Measurements from ENCODE around the gene SLC30A2.

Gene SLC30A2

DNA sequence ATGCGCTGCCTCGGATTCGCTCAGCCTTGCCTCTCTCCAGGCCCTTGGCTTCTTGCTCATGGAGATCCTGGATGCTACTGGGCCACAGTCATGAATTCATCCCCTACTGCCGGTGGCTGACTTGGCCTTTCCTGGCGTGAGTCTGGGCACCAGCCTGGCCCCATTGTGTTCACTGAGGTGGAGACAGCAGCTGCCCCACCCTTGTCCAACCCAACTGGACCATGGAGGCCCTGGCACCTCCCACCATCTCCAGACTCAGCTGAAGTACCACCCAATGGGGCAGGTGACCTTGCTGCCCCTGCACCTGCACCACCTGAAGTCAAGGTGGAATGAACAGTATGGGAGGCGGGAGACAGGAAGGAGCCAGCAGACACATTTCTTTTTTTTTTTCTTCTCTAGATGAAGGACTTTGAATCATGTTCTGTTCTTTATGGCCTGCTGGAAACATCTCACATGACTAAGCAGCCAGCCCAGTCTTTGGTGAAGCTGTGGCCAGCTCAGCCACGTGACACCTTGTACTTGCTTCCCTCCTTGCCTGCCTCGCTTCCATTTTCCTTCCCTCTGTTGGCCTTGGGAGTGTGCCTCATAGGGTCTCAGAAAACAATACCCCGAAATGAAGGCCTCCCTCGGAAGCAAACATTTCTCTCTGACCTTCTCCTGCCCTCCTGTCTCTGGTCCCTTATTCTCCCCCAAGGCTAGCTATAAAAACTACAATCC lies 3.8 kb upstream of the SLC30A2 start:
- no peak overlapping the region for H3K4me3 ChIP-seq (ENCODE audit: low read length)
- H3K4me1 ChIP-seq (ENCODE audit: insufficient read depth, low read length) = no peaks in the 10 kb centered on the region
- no peak overlapping the region for H3K27ac ChIP-seq (ENCODE audit: low read length)
- peaks cover 74% of the 10 kb centered on the region for H3K27me3 ChIP-seq (ENCODE audit: insufficient read depth, low read length)
- H3K9ac ChIP-seq (ENCODE audit: low read depth, low read length) = no peak overlapping the region
- no peaks in the 10 kb centered on the region for H3K9me3 ChIP-seq (ENCODE audit: insufficient read depth, low read depth, low read length)
- no peaks in the 10 kb centered on the region for H3K36me3 ChIP-seq (ENCODE audit: insufficient read depth, low read depth, low read length)

DNA sequence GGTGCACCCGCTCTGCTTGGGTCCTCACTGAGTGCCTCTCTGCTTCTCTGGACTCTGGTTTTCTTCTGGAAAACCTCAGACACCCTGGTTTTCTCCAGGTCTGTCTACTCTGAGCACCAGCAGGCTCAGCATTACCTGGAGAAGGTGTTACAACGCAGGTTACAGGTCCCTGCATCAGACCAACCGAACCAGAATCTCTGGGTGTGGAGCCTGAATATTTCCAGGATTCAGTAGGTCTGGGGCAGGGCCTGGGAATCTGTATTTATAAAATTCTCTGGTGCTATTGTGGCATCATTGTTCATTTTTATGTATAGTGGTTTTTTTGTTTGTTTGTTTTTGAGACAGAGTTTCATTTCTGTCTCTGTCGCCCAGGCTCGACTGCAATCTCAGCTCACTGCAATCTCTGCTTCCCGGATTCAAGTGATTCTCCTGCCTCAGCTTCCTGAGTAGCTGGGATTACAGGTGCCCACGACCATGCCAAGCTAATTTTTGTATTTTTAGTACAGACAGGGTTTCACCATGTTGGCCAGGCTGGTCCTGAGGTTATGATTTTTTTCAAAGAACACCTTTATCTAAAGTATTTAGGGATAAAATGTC lies 1.5 kb upstream of the SLC30A2 start:
- H3K27me3 ChIP-seq (ENCODE audit: insufficient read depth, low read length) = peaks cover 86% of the 10 kb centered on the region

DNA sequence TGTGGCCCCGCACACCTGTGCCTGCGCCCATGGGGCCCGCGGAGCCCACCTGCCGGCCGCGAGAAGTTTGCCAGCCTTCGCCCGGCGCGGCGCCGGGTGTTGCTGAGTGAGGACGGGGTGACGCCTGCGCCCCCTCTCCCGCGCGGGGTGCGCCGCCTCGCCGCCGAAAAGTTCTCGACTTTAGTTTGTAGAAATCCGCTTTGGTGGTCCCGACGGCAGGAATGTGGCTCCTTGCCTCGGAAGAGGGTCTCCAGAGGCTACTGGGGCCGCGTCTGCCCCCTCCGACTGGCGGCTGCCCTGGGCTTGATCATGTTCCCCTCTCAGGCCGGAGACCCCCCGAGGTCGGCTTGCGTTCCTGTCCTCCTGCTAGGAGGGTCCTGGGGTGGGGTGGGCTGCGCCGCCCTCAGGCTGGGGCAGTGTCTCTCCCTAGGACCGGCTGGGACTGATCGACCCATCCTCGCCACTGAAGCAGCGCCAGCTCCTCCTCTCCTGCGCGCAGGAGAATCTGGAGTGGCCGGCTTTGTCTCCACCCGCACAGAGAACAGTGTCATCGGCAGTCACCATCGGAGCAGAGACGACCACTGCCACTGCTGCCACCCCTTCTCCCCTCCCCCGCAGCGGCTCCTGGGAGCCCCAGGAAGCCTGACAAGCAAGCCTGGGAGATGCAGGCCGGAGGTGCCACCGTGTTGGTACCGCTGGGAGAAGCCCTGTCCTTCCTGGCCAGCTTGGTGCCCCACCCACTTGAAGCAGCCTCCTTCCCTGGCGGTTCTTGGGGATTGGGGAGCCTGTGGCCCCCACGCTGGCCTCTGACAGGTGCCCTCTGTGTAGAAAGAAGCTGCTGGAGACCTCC lies 553 bp upstream of the SLC30A2 start:
- Histone ChIP-seq H3K27me3 (ENCODE audit: insufficient read depth, low read length) (peaks cover 94% of the 10 kb centered on the region), H3K4me1 (ENCODE audit: insufficient read depth, low read length) (no peaks in the 10 kb centered on the region), H3K27ac (ENCODE audit: low read length) (no peak overlapping the region), H3K36me3 (ENCODE audit: insufficient read depth, low read depth, low read length) (no peaks in the 10 kb centered on the region), H3K9ac (ENCODE audit: low read depth, low read length) (no peak overlapping the region), H3K9me3 (ENCODE audit: insufficient read depth, low read depth, low read length) (no peaks in the 10 kb centered on the region), H3K4me3 (ENCODE audit: low read length) (peak overlapping the region; percentile 47; the same call in 1 of the 2 replicates)

More for the DNA sequence above, 1.5 kb upstream of the SLC30A2 start:
- Histone ChIP-seq H3K27ac (ENCODE audit: low read length) (no peak overlapping the region), H3K36me3 (ENCODE audit: insufficient read depth, low read depth, low read length) (no peaks in the 10 kb centered on the region), H3K4me3 (ENCODE audit: low read length) (no peak overlapping the region), H3K9ac (ENCODE audit: low read depth, low read length) (no peak overlapping the region), H3K9me3 (ENCODE audit: insufficient read depth, low read depth, low read length) (no peaks in the 10 kb centered on the region), H3K4me1 (ENCODE audit: insufficient read depth, low read length) (no peaks in the 10 kb centered on the region)

DNA sequence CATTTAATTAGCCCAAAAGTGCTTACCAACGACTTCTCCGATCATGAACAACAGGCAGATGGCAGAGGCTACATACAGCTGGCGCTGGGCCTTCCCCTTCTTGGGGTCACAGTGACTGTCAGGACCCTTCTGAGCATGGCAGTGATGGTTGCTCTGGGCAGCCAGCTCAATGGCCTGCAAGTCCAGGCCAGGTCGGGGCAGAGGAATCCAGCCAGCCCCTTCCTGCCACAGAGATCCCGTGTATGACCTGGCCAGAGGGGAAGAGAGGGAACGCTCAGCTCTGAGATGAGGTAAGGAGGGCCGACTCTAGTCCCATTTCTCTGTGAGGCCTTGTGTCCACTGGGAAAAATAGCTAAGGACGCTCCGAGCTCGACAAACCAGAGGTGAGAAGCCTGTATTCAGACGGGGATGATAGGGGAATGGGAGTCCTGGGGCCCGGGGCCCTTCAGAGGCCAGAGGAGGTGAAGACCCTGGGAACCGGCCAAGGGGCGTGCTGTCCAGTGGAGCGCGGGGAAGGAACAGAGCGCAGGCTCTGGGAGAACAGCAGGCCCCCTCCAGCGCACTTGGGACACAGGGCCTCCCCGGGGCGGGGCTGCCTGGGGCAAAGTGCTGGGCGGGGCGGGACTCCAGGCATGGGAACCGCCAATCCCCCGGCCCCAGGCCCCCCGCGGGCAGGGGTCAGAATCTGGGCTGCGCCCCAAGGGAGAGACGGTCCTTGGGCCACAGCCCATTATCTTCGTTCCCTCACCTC lies 772 bp downstream of the SLC30A2 start:
- Histone ChIP-seq H3K9me3 (ENCODE audit: insufficient read depth, low read depth, low read length) (no peaks in the 10 kb centered on the region), H3K4me3 (ENCODE audit: low read length) (peak overlapping the region; percentile 47; the same call in 1 of the 2 replicates), H3K9ac (ENCODE audit: low read depth, low read length) (no peak overlapping the region), H3K36me3 (ENCODE audit: insufficient read depth, low read depth, low read length) (no peaks in the 10 kb centered on the region), H3K27me3 (ENCODE audit: insufficient read depth, low read length) (peaks cover 90% of the 10 kb centered on the region), H3K4me1 (ENCODE audit: insufficient read depth, low read length) (no peaks in the 10 kb centered on the region), H3K27ac (ENCODE audit: low read length) (no peak overlapping the region)

DNA sequence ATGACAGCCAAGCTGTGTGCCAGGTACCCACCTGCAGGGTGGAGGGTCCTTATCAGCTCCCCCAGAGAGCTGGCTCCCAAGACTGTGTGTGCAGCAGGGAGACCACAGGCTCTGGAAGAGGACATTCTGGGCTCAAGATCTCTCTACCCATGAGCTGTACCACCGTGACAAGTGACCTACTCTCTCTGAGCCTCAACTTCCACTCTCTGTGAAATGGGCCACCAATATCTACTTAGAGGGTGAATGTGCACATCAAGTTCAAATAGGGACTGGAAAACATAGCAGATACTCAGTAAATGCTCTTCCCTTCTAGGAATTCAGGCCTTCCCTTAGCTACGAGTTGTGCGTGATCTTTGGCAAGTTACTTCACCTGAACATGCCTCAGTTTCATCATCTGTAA lies 1.5 kb downstream of the SLC30A2 start:
- Histone ChIP-seq H3K36me3 (ENCODE audit: insufficient read depth, low read depth, low read length) (no peaks in the 10 kb centered on the region), H3K9ac (ENCODE audit: low read depth, low read length) (no peak overlapping the region), H3K9me3 (ENCODE audit: insufficient read depth, low read depth, low read length) (no peaks in the 10 kb centered on the region), H3K27ac (ENCODE audit: low read length) (no peak overlapping the region), H3K4me3 (ENCODE audit: low read length) (no peak overlapping the region), H3K4me1 (ENCODE audit: insufficient read depth, low read length) (no peaks in the 10 kb centered on the region), H3K27me3 (ENCODE audit: insufficient read depth, low read length) (peaks cover 87% of the 10 kb centered on the region)

DNA sequence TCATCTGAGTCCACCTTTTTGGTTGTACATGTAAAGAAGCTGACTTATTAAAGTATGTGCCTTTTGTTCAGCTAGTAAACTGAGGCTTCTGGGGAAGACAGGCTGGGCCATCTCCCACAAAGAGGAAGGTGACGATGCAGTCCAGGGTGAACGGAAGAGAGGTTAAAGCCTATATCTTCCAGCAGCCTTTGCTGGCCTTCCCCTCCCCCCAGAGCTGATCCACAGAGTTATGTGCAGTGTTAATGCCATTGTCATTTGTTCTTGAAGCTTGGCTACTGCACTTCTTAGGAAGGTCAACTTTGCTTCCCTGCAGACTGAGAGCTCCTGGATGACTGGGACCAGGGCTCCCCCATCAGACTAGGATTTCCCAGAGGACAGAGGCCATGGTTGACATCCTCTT lies 2.2 kb downstream of the SLC30A2 start:
- Histone ChIP-seq H3K9ac (ENCODE audit: low read depth, low read length) (no peak overlapping the region), H3K9me3 (ENCODE audit: insufficient read depth, low read depth, low read length) (no peaks in the 10 kb centered on the region), H3K27me3 (ENCODE audit: insufficient read depth, low read length) (peaks cover 82% of the 10 kb centered on the region), H3K4me1 (ENCODE audit: insufficient read depth, low read length) (no peaks in the 10 kb centered on the region), H3K4me3 (ENCODE audit: low read length) (no peak overlapping the region), H3K36me3 (ENCODE audit: insufficient read depth, low read depth, low read length) (no peaks in the 10 kb centered on the region), H3K27ac (ENCODE audit: low read length) (no peak overlapping the region)

DNA sequence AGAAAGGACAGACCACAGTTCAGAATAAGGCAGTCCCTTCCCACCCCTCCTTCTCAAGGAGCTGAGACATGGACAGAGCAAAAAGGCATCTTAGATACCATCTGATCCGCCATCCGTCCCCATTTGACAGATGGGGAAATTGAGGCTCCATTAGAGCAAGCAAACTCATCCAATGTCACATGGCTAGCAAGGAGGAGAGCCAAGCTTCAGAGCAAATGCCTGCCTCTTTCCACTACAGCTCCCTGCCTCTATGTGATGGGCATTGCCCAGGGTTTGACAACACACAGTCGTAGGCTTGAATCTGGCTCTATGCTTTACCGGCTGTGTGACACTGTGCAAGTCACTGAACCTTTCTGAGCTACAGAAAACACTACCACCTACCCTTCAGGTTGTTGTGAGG lies 3.9 kb downstream of the SLC30A2 start:
- peaks cover 72% of the 10 kb centered on the region for H3K27me3 ChIP-seq (ENCODE audit: insufficient read depth, low read length)
- no peak overlapping the region for H3K4me3 ChIP-seq (ENCODE audit: low read length)
- no peaks in the 10 kb centered on the region for H3K9me3 ChIP-seq (ENCODE audit: insufficient read depth, low read depth, low read length)
- no peaks in the 10 kb centered on the region for H3K4me1 ChIP-seq (ENCODE audit: insufficient read depth, low read length)
- no peaks in the 10 kb centered on the region for H3K36me3 ChIP-seq (ENCODE audit: insufficient read depth, low read depth, low read length)
- no peak overlapping the region for H3K27ac ChIP-seq (ENCODE audit: low read length)
- H3K9ac ChIP-seq (ENCODE audit: low read depth, low read length) = no peak overlapping the region

DNA sequence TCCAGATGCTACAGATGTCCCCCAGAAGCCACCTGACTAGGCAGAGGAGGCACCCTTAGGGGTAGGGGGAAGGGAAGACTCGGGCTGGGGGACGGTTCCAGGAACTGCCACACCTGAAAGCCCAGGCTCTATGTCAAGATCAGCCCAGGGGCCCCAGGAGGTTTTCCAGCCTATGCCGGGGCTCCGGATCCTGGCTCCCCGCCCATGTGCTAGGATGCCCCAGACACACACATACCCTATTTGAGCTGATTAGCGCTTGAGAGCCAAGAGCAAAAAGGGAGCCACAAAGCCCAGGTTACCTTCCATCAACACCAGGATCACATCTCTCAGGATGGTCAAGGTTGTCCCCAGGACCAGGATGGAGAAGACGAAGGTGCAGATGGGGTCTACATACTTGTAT lies 4.5 kb downstream of the SLC30A2 start:
- no peak overlapping the region for H3K9ac ChIP-seq (ENCODE audit: low read depth, low read length)

DNA sequence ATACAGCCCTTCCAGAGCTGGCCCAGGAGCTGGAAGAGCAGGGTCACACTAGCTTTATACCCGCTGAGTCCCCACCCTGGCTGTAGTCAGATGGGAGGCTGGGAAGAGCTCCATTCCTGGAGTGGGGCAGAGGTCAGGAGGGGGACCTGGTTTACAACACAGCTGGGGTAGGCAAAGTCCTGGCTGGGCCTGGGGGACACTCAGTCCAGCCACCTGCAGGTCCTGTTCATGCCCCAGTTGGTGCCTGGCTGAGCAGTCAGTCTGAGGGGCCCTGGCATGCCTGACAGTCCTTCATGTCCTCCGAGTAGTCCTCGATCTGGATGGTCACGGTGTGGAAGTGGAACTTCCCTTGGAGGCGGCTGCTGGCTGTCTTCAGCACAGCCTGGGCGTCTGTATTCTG lies 7.0 kb downstream of the SLC30A2 start:
- no peak overlapping the region for H3K4me3 ChIP-seq (ENCODE audit: low read length)
- H3K36me3 ChIP-seq (ENCODE audit: insufficient read depth, low read depth, low read length) = no peaks in the 10 kb centered on the region
- H3K27ac ChIP-seq (ENCODE audit: low read length) = no peak overlapping the region
- H3K4me1 ChIP-seq (ENCODE audit: insufficient read depth, low read length) = peaks cover 3% of the 10 kb centered on the region; the same call in 1 of the 2 replicates
- no peaks in the 10 kb centered on the region for H3K9me3 ChIP-seq (ENCODE audit: insufficient read depth, low read depth, low read length)
- H3K27me3 ChIP-seq (ENCODE audit: insufficient read depth, low read length) = peaks cover 68% of the 10 kb centered on the region
- H3K9ac ChIP-seq (ENCODE audit: low read depth, low read length) = no peak overlapping the region

More for the DNA sequence above, 4.5 kb downstream of the SLC30A2 start:
- no peaks in the 10 kb centered on the region for H3K36me3 ChIP-seq (ENCODE audit: insufficient read depth, low read depth, low read length)
- no peak overlapping the region for H3K27ac ChIP-seq (ENCODE audit: low read length)
- H3K4me1 ChIP-seq (ENCODE audit: insufficient read depth, low read length) = peaks cover under 1% of the 10 kb centered on the region; the same call in 1 of the 2 replicates
- H3K4me3 ChIP-seq (ENCODE audit: low read length) = no peak overlapping the region
- no peaks in the 10 kb centered on the region for H3K9me3 ChIP-seq (ENCODE audit: insufficient read depth, low read depth, low read length)
- peaks cover 72% of the 10 kb centered on the region for H3K27me3 ChIP-seq (ENCODE audit: insufficient read depth, low read length)

DNA sequence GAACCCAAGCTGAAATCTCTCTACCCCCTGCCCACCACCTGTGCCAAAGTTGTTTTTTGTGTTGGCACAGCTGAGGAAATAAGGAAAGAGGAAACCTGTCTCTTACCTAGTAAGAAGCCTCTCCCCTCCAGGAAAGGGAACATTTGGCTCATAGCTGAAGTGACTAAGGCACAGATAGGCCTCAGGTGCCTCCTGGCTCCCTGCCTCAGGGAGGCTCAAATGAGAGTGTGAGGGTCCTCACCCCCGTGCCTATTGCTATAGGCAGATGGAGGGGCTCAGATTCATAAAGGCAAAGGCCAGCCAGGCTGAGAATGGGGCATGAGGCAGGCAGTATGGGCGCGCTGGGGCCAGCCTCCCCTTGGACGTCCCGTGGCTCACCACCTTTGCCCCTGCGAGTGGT lies 7.4 kb downstream of the SLC30A2 start:
- Histone ChIP-seq H3K36me3 (ENCODE audit: insufficient read depth, low read depth, low read length) (no peaks in the 10 kb centered on the region), H3K27me3 (ENCODE audit: insufficient read depth, low read length) (peaks cover 68% of the 10 kb centered on the region), H3K4me3 (ENCODE audit: low read length) (no peak overlapping the region), H3K27ac (ENCODE audit: low read length) (no peak overlapping the region), H3K9ac (ENCODE audit: low read depth, low read length) (no peak overlapping the region), H3K9me3 (ENCODE audit: insufficient read depth, low read depth, low read length) (no peaks in the 10 kb centered on the region), H3K4me1 (ENCODE audit: insufficient read depth, low read length) (peaks cover 3% of the 10 kb centered on the region; the same call in 1 of the 2 replicates)

DNA sequence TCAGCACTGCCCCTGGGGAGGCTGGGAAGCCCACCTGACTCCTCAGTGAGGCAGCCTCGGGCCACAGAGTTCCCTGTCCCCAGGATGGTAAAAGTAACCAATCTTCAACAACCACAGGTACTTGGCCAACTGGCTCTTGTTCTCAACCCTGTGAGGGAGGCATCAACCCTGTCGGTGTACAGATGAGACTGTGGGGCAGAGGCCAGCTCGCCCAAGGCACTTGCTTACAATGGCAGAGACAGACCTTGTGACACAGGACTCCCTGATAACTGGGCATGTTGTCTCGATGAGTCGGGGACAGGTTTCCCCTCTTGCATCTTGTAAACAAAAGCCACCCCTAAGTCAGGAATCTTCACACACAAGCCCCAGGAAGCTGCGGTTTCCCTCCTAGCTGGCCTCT lies 8.0 kb downstream of the SLC30A2 start:
- no peak overlapping the region for H3K4me3 ChIP-seq (ENCODE audit: low read length)
- H3K27me3 ChIP-seq (ENCODE audit: insufficient read depth, low read length) = peaks cover 68% of the 10 kb centered on the region
- H3K9ac ChIP-seq (ENCODE audit: low read depth, low read length) = no peak overlapping the region
- H3K36me3 ChIP-seq (ENCODE audit: insufficient read depth, low read depth, low read length) = no peaks in the 10 kb centered on the region
- no peak overlapping the region for H3K27ac ChIP-seq (ENCODE audit: low read length)
- peaks cover 3% of the 10 kb centered on the region; the same call in 1 of the 2 replicates for H3K4me1 ChIP-seq (ENCODE audit: insufficient read depth, low read length)
- H3K9me3 ChIP-seq (ENCODE audit: insufficient read depth, low read depth, low read length) = no peaks in the 10 kb centered on the region
